Trophoblast cell (in vitro differentiated cells and primary cell): ENCODE measurements around the gene IL15.
"Not testable (repeated sequence)": the region's sequence is repeated elsewhere in the genome, so short reads cannot be mapped to it uniquely, and the experiment has no call there.

Source experiments
- DNase-seq, 2 donors: peaks; one replicate each; pipeline ENCODE4 v3.0.0-alpha.2; 2016
- H2AFZ ChIP-seq: 2 replicates; pipeline ENCODE4 v1.6.1; 2013; ENCODE audit warnings: low read length, moderate library complexity, mild to moderate bottlenecking; ENCODE audit not compliant: insufficient read depth, poor library complexity
- H2AK5ac ChIP-seq: 2 replicates; pipeline ENCODE4 v1.6.1; 2013; ENCODE audit warnings: mild to moderate bottlenecking, low read length
- H2BK120ac ChIP-seq: 2 replicates; pipeline ENCODE4 v1.6.1; 2013; ENCODE audit warnings: low read length, mild to moderate bottlenecking, moderate library complexity; ENCODE audit not compliant: insufficient read depth, poor library complexity
- H2BK12ac ChIP-seq: 2 replicates; pipeline ENCODE4 v1.6.1; 2013; ENCODE audit warnings: mild to moderate bottlenecking, low read length, moderate library complexity
- H2BK5ac ChIP-seq: 2 replicates; pipeline ENCODE4 v1.6.1; 2013; ENCODE audit warnings: low read length, low read depth, moderate library complexity, mild to moderate bottlenecking; ENCODE audit not compliant: poor library complexity
- H3K14ac ChIP-seq: 2 replicates; pipeline ENCODE4 v1.6.1; 2013; ENCODE audit warnings: mild to moderate bottlenecking, low read length
- H3K18ac ChIP-seq: 2 replicates; pipeline ENCODE4 v1.6.1; 2013; ENCODE audit warnings: mild to moderate bottlenecking, low read length
- H3K23ac ChIP-seq: 2 replicates; pipeline ENCODE4 v1.6.1; 2013; ENCODE audit warnings: low read length
- H3K27ac ChIP-seq: 2 replicates; pipeline ENCODE4 v1.5.1; 2013; ENCODE audit warnings: low read depth, mild to moderate bottlenecking, inconsistent platforms, low read length, moderate library complexity
- H3K27me3 ChIP-seq: 2 replicates; pipeline ENCODE4 v1.6.1; 2013; ENCODE audit warnings: inconsistent platforms, mild to moderate bottlenecking, low read length, moderate library complexity; ENCODE audit not compliant: insufficient read depth
- H3K36me3 ChIP-seq, 2 experiments: 1 replicate in 1 of 2; 2 replicates in 1 of 2; pipeline ENCODE4 v1.6.1; 2013; ENCODE audit warnings: low read length in 2 of 2, mild to moderate bottlenecking in 2 of 2, moderate library complexity in 1 of 2; ENCODE audit not compliant: insufficient read depth in 2 of 2, control insufficient read depth in 1 of 2
- H3K4ac ChIP-seq: 2 replicates; pipeline ENCODE4 v1.6.1; 2013; ENCODE audit warnings: low read depth, mild to moderate bottlenecking, low read length, moderate library complexity
- H3K4me1 ChIP-seq, 2 experiments: 1 replicate in 1 of 2; 2 replicates in 1 of 2; pipeline ENCODE4 v1.6.1; 2013; ENCODE audit warnings: low read length in 2 of 2, mild to moderate bottlenecking in 2 of 2, moderate library complexity in 1 of 2; ENCODE audit not compliant: insufficient read depth in 2 of 2, control insufficient read depth in 1 of 2
- H3K4me2 ChIP-seq: 2 replicates; pipeline ENCODE4 v1.6.1; 2013; ENCODE audit warnings: inconsistent platforms, mild to moderate bottlenecking, low read length, moderate library complexity
- H3K4me3 ChIP-seq: 2 replicates; pipeline ENCODE4 v1.5.1; 2013; ENCODE audit warnings: mild to moderate bottlenecking, low read depth, low read length, inconsistent platforms
- H3K79me1 ChIP-seq: one replicate; pipeline ENCODE4 v1.6.1; 2013; ENCODE audit warnings: low read length
- H3K79me2 ChIP-seq: 2 replicates; pipeline ENCODE4 v1.6.1; 2013; ENCODE audit warnings: low read length, mild to moderate bottlenecking; ENCODE audit not compliant: control insufficient read depth, insufficient read depth, poor library complexity
- H3K9ac ChIP-seq: 2 replicates; pipeline ENCODE4 v1.6.1; 2013; ENCODE audit warnings: mild to moderate bottlenecking, low read length
- H3K9me3 ChIP-seq: 2 replicates; pipeline ENCODE4 v1.6.1; 2013; ENCODE audit warnings: low read depth, mild to moderate bottlenecking, control low read depth, inconsistent platforms, low read length; ENCODE audit not compliant: insufficient read depth
- H4K12ac ChIP-seq: 2 replicates; pipeline ENCODE4 v1.6.1; 2013; ENCODE audit warnings: low read depth, mild to moderate bottlenecking, low read length, moderate library complexity
- H4K8ac ChIP-seq: 2 replicates; pipeline ENCODE4 v1.6.1; 2013; ENCODE audit warnings: low read depth, mild to moderate bottlenecking, low read length, moderate library complexity
- H4K91ac ChIP-seq: one replicate; pipeline ENCODE4 v1.6.1; 2013; ENCODE audit warnings: low read depth, mild to moderate bottlenecking, low read length, moderate library complexity
- WGBS: extraction: QIAGEN DNeasy Blood & Tissue Kit; methylation state at CpG from one replicate; pipeline ENCODE4 v1.1.7; 2013; ENCODE audit warnings: missing lambda C conversion rate; ENCODE audit not compliant: insufficient read length, insufficient coverage; ENCODE audit errors: extremely low coverage; 5-methylcytosine and 5-hydroxymethylcytosine counted together

Gene IL15

GRCh38 chr4:141684785-141685184, 48.4 kb downstream of the IL15 start:
- no peak overlapping the region for H4K12ac ChIP-seq
- no peak overlapping the region for H3K18ac ChIP-seq
- H3K4me1 ChIP-seq: no peaks in the 10 kb centered on the region
- no peaks in the 10 kb centered on the region for H3K79me2 ChIP-seq
- H2AK5ac ChIP-seq: no peak overlapping the region
- no peaks in the 10 kb centered on the region for H3K27me3 ChIP-seq
- no peak overlapping the region for H2BK5ac ChIP-seq
- no peak overlapping the region for H3K9ac ChIP-seq
- DNase-seq: no peak
- H2BK12ac ChIP-seq: no peak overlapping the region
- H3K9me3 ChIP-seq: no peaks in the 10 kb centered on the region
- H3K36me3 ChIP-seq: no peaks in the 10 kb centered on the region
- no CpG with 5 or more reads among the region's 3 CpGs for WGBS
- H4K91ac ChIP-seq: no peak overlapping the region
- no peak overlapping the region for H3K4ac ChIP-seq
- no peak overlapping the region for H3K4me2 ChIP-seq
- no peak overlapping the region for H3K27ac ChIP-seq
- no peaks in the 10 kb centered on the region for H3K79me1 ChIP-seq
- no peak overlapping the region for H3K4me3 ChIP-seq
- H2AFZ ChIP-seq: no peak overlapping the region
- no peak overlapping the region for H3K14ac ChIP-seq
- no peak overlapping the region for H3K23ac ChIP-seq
- no peak overlapping the region for H4K8ac ChIP-seq
- no peak overlapping the region for H2BK120ac ChIP-seq

- no peak overlapping the region for H3K9ac ChIP-seq
- H3K36me3 ChIP-seq: no peaks in the 10 kb centered on the region
- no peak overlapping the region for H3K27ac ChIP-seq
- DNase-seq: peak; percentile 6 to 33
- no peak overlapping the region for H3K18ac ChIP-seq
- H3K23ac ChIP-seq: no peak overlapping the region
- H2BK120ac ChIP-seq: no peak overlapping the region
- no peaks in the 10 kb centered on the region for H3K79me2 ChIP-seq
- H2AFZ ChIP-seq: no peak overlapping the region
- H3K4me1 ChIP-seq: no peaks in the 10 kb centered on the region
- H3K9me3 ChIP-seq: no peaks in the 10 kb centered on the region
- H2AK5ac ChIP-seq: no peak overlapping the region
- H3K14ac ChIP-seq: no peak overlapping the region
- no CpG with 5 or more reads among the region's 8 CpGs for WGBS
- H3K27me3 ChIP-seq: no peaks in the 10 kb centered on the region
- H3K4me3 ChIP-seq: no peak overlapping the region
- H2BK12ac ChIP-seq: no peak overlapping the region
- no peak overlapping the region for H2BK5ac ChIP-seq
- no peaks in the 10 kb centered on the region for H3K79me1 ChIP-seq
- H3K4me2 ChIP-seq: no peak overlapping the region
- no peak overlapping the region for H4K12ac ChIP-seq
- no peak overlapping the region for H3K4ac ChIP-seq
- H4K8ac ChIP-seq: no peak overlapping the region
- no peak overlapping the region for H4K91ac ChIP-seq
Measured at GRCh38 chr4:141686146-141686775, 49.9 kb downstream of the IL15 start.

- H4K12ac ChIP-seq: no peak overlapping the region
- H3K27ac ChIP-seq: no peak overlapping the region
- H3K36me3 ChIP-seq: no peaks in the 10 kb centered on the region
- no peak overlapping the region for H3K4me3 ChIP-seq
- no peaks in the 10 kb centered on the region for H3K79me1 ChIP-seq
- H2BK5ac ChIP-seq: no peak overlapping the region
- H3K4ac ChIP-seq: no peak overlapping the region
- no peak overlapping the region for H4K91ac ChIP-seq
- H3K18ac ChIP-seq: no peak overlapping the region
- no peak overlapping the region for H3K14ac ChIP-seq
- H3K4me1 ChIP-seq: no peaks in the 10 kb centered on the region
- no peaks in the 10 kb centered on the region for H3K79me2 ChIP-seq
- H3K23ac ChIP-seq: no peak overlapping the region
- no peak overlapping the region for H2AK5ac ChIP-seq
- H2AFZ ChIP-seq: no peak overlapping the region
- DNase-seq: no peak
- no peak overlapping the region for H2BK120ac ChIP-seq
- no peak overlapping the region for H3K4me2 ChIP-seq
- no peaks in the 10 kb centered on the region for H3K27me3 ChIP-seq
- H4K8ac ChIP-seq: no peak overlapping the region
- no peak overlapping the region for H3K9ac ChIP-seq
- H3K9me3 ChIP-seq: no peaks in the 10 kb centered on the region
- H2BK12ac ChIP-seq: no peak overlapping the region
Measured at GRCh38 chr4:141686879-141687278, 50.5 kb downstream of the IL15 start.

GRCh38 chr4:141689726-141690296, 53.4 kb downstream of the IL15 start:
- not testable (repeated sequence) for DNase-seq, H3K9me3 ChIP-seq, H3K4me2 ChIP-seq, H3K18ac ChIP-seq, H3K79me2 ChIP-seq, H4K91ac ChIP-seq, H3K4me3 ChIP-seq, H3K14ac ChIP-seq, H3K27ac ChIP-seq, H3K27me3 ChIP-seq, H3K4me1 ChIP-seq, H3K79me1 ChIP-seq, H4K8ac ChIP-seq, H3K4ac ChIP-seq, H3K9ac ChIP-seq, H2BK5ac ChIP-seq, H3K36me3 ChIP-seq, H4K12ac ChIP-seq, H2BK12ac ChIP-seq, H2AK5ac ChIP-seq, H2BK120ac ChIP-seq, H2AFZ ChIP-seq, H3K23ac ChIP-seq
- no CpG with 5 or more reads among the region's 29 CpGs for WGBS
